Endothelial cell of umbilical vein (primary cell): Measurements from ENCODE around the gene PGA5. TPM values are rescaled to one million over a fixed set of nuclear protein-coding genes. Genes with fewer than 3 reads are reported as not detected.

Experiments used
- BruUV-seq: library from RNA; stranded (reverse); fragments of 400-500 nt; replicated peaks from 2 replicates; lab custom pipeline; 2021; lab: Mats Ljungman, UMichigan
- CTCF ChIA-PET: fragments of 300-600, 350-600 bp; sonication (Branson Sonifier 250); formaldehyde crosslinking; loops from one replicate; lab custom pipeline; 2021; ENCODE audit warnings: antibody characterized with exemption, inconsistent platforms; lab: Charles Lee
- POLR2A ChIA-PET: fragments of 300-600, 350-600 bp; sonication (Branson Sonifier 250); formaldehyde crosslinking; loops from one replicate; lab custom pipeline; 2021; ENCODE audit warnings: antibody characterized with exemption, inconsistent platforms; lab: Charles Lee
- DNase-seq: peaks from one replicate; pipeline ENCODE4 v3.0.0-alpha.2; 2011; ENCODE audit warnings: low read depth, low spot score
- FAIRE-seq: peaks from 2 replicates; lab custom pipeline; 2011; peaks lifted over from hg19 to GRCh38; lab: Jason Lieb, UNC
- H2AFZ ChIP-seq: 2 replicates; pipeline ENCODE4 v1.6.0; 2012; ENCODE audit warnings: low read depth, low read length, control low read depth, inconsistent platforms
- H3K27ac ChIP-seq: 2 replicates; pipeline ENCODE4 v1.5.1; 2011; ENCODE audit warnings: low read depth, mild to moderate bottlenecking, control low read depth, low read length, moderate library complexity; ENCODE audit not compliant: insufficient read depth
- H3K27me3 ChIP-seq, 2 experiments: 2 replicates each; pipeline versions ENCODE4 v1.6.0 to v1.6.1; 2011; ENCODE audit warnings: low read length in 2 of 2, mixed read lengths in 1 of 2; ENCODE audit not compliant: control insufficient read depth in 2 of 2, insufficient read depth in 2 of 2
- H3K36me3 ChIP-seq, 2 experiments: 2 replicates in 1 of 2; 3 replicates in 1 of 2; pipeline ENCODE4 v1.5.1; 2011; ENCODE audit warnings: low read length in 2 of 2, mild to moderate bottlenecking in 1 of 2, moderate library complexity in 1 of 2; ENCODE audit not compliant: control insufficient read depth in 2 of 2, insufficient read depth in 2 of 2; ENCODE audit errors: extremely low read depth in 1 of 2
- H3K4me1 ChIP-seq: 3 replicates; pipeline ENCODE4 v1.5.1; 2011; ENCODE audit warnings: mild to moderate bottlenecking, low read length; ENCODE audit not compliant: control insufficient read depth, insufficient read depth; ENCODE audit errors: extremely low read depth
- H3K4me2 ChIP-seq: 2 replicates; pipeline ENCODE4 v1.6.1; 2011; ENCODE audit warnings: low read length, control low read depth, mixed read lengths; ENCODE audit not compliant: insufficient read depth
- H3K4me3 ChIP-seq, 3 experiments: fragments of 200-600 bp in 1 of 3; sonication (generic), shearing (Covaris generic) in 1 of 3; replicated peaks in 1 of 3; 2 replicates each; pipeline ENCODE4 v1.5.1; 2011 to 2016; ENCODE audit warnings: control low read depth in 3 of 3, low read length in 3 of 3, mild to moderate bottlenecking in 2 of 3, inconsistent platforms in 1 of 3, low read depth in 1 of 3, moderate library complexity in 1 of 3; ENCODE audit not compliant: insufficient read depth in 1 of 3
- H3K79me2 ChIP-seq: 2 replicates; pipeline ENCODE4 v1.6.0; 2012; ENCODE audit warnings: low read length, inconsistent platforms; ENCODE audit not compliant: control insufficient read depth, insufficient read depth
- H3K9ac ChIP-seq: replicated peaks from 2 replicates; pipeline ENCODE3; 2011; ENCODE audit warnings: low read length, control low read depth; ENCODE audit not compliant: insufficient read depth; ENCODE audit errors: extremely low read depth
- H3K9me1 ChIP-seq: replicated peaks from 3 replicates; pipeline ENCODE4 v1.6.0; 2011; ENCODE audit warnings: mild to moderate bottlenecking, low read length; ENCODE audit not compliant: control insufficient read depth, insufficient read depth; ENCODE audit errors: extremely low read depth
- H3K9me3 ChIP-seq: replicated peaks from 2 replicates; pipeline ENCODE4 v1.5.1; 2012; ENCODE audit warnings: low read length, inconsistent platforms; ENCODE audit not compliant: control insufficient read depth, insufficient read depth
- H4K20me1 ChIP-seq: replicated peaks from 2 replicates; pipeline ENCODE3; 2011; ENCODE audit warnings: mild to moderate bottlenecking, low read length; ENCODE audit not compliant: control insufficient read depth, insufficient read depth; ENCODE audit errors: extremely low read depth
- EZH2 ChIP-seq: IDR thresholded peaks from 2 replicates; pipeline ENCODE4 v1.6.1; 2012; ENCODE audit warnings: borderline replicate concordance, low read depth, mild to moderate bottlenecking, moderate library complexity, low read length, inconsistent platforms; ENCODE audit not compliant: severe bottlenecking
- FOS ChIP-seq: IDR thresholded peaks from 2 replicates; pipeline ENCODE4 v1.6.1; 2011; ENCODE audit warnings: mild to moderate bottlenecking, low read length, moderate library complexity, borderline replicate concordance; ENCODE audit not compliant: insufficient read depth
- GATA2 ChIP-seq: IDR thresholded peaks from 2 replicates; pipeline ENCODE4 v1.7.0; 2011; ENCODE audit warnings: low read depth, mild to moderate bottlenecking, moderate library complexity, mixed read lengths, low read length; ENCODE audit not compliant: insufficient read length, insufficient read depth
- MAX ChIP-seq: IDR thresholded peaks from 2 replicates; pipeline ENCODE4 v1.6.1; 2011; ENCODE audit not compliant: insufficient read depth, insufficient read length
- MYC ChIP-seq: IDR thresholded peaks from one replicate; pipeline ENCODE4 v1.6.1; 2011; ENCODE audit warnings: mild to moderate bottlenecking, low read depth, low read length
- POLR2A ChIP-seq: IDR thresholded peaks from 2 replicates; pipeline ENCODE4 v1.6.1; 2012; ENCODE audit warnings: low read depth, mild to moderate bottlenecking, control low read depth, low read length
- POLR2AphosphoS5 ChIP-seq: IDR thresholded peaks from 2 replicates; pipeline ENCODE4 v1.6.1; 2012; ENCODE audit warnings: low read depth, mild to moderate bottlenecking, control low read depth, low read length, moderate library complexity; ENCODE audit not compliant: insufficient read depth
- dilution Hi-C: fragments of 300-500 bp; cut with MboI; formaldehyde crosslinking; loops from one replicate; pipeline ENCODE4 v1.15.0; 2019; ENCODE audit warnings: low sequenced_read_pairs; ENCODE audit not compliant: extremely low pct_ligation_motif_present
- intact Hi-C: fragments of 100-400 bp; cut with micrococcal nuclease; formaldehyde crosslinking; loops from one replicate; pipeline ENCODE4 v1.10.0; 2022
- polyA plus RNA-seq, 4 experiments: library from polyadenylated mRNA; depleted of rRNA in 3 of 4; stranded (reverse) in 3 of 4; unstranded in 1 of 4; fragments of >200 nt; gene quantifications; 2 replicates each; pipeline versions ENCODE4 v1.2.1 to v1.2.3, GENCODE V29; 2011 to 2012; ENCODE audit warnings: missing spikeins in 1 of 4
- total RNA-seq: library from RNA; stranded (reverse); gene quantifications from 2 replicates; pipeline ENCODE4 v1.2.3, GENCODE V29; 2021

The PGA5 gene
- total and polyA plus RNA-seq, 2 donors (not counting 3 experiments of a cell fraction or from before 2014, with no cell fraction given): not detected

DNA sequence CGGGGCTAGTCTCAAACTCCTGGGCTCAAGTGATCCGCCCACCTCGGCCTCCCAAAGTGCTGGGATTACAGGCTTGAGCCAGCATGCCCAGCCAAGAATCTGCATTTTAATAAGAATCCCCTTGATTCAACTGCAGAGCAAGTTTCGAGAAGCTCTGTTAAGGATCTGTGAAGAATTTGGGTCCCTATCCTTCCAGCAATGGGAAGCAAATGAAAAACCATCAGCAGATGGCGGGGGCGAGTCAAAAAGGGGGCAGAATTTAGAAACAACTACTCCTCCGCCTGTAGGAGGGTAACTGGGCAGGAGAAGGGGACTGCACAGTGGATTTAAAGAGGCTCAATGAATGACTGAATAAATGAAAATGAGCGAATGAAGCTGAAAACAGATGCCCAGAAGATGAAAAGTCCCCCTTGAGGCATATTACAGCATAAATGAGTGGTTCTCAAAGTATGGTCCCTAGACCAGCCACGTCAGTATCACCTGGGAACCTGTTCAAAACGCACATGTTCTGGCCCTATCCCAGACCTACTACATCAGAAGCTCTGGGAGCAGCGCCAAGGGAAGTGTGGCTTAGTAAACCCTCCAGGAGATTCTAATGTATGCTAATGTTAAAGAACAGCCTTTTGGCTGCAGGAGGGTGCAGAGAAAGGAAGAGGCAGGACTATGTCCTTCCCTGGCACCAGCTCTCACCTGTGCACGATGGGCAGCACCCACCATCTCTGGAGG, 39.1 kb downstream of the PGA5 start:
- BruUV-seq: no TSS peak
- intact Hi-C loops (no loop called here), dilution Hi-C loops (no loop called here)
- no peaks in the 10 kb centered on the region for H3K79me2 ChIP-seq
- H3K4me2 ChIP-seq: no peak overlapping the region
- H2AFZ ChIP-seq: no peak overlapping the region
- no peaks in the 10 kb centered on the region for H3K36me3 ChIP-seq
- no peak for DNase-seq
- no peak overlapping the region for H3K9ac ChIP-seq
- ChIA-PET CTCF (no interaction called here), POLR2A (no interaction called here)
- no peaks in the 10 kb centered on the region for H3K9me3 ChIP-seq
- no peaks in the 10 kb centered on the region for H3K9me1 ChIP-seq
- H3K27me3 ChIP-seq: peaks cover 0 to 3% of the 10 kb centered on the region in 2 experiments
- H3K4me1 ChIP-seq: no peaks in the 10 kb centered on the region
- no peak for TF ChIP-seq MYC
- TF ChIP-seq FOS: no peak
- no peak for TF ChIP-seq POLR2AphosphoS5
- TF ChIP-seq GATA2: no peak
- TF ChIP-seq EZH2: no peak
- TF ChIP-seq MAX: no peak
- no peak for TF ChIP-seq POLR2A
- no peak for FAIRE-seq
- H3K4me3 ChIP-seq: no peak overlapping the region
- H4K20me1 ChIP-seq: no peaks in the 10 kb centered on the region
- H3K27ac ChIP-seq: no peak overlapping the region
